Activated naive CD8-positive, alpha-beta T cell treated with anti-CD3 and anti-CD28 coated beads, Interleukin-2, amount 50 U/mL, for 24 hours (primary cell): ENCODE results near the gene ING4.
A peak's percentile ranks its signal among the peaks of the same experiment; 100 is the strongest.

ENCODE experiments used
- ATAC-seq: fragments of 150-1000 bp; cut with Tn5 transposase; one replicate; pipeline ENCODE4 v1.10.0; 2021
- DNase-seq: peaks from one replicate; pipeline ENCODE4 v3.0.0; 2021
- H3K27ac Mint-ChIP-seq: one replicate; pipeline ENCODE4 v1.8.0; 2021; ENCODE audit warnings: mild to moderate bottlenecking, mixed read lengths
- H3K27me3 Mint-ChIP-seq: one replicate; pipeline ENCODE4 v1.8.0; 2021; ENCODE audit warnings: mixed read lengths
- H3K36me3 Mint-ChIP-seq: one replicate; pipeline ENCODE4 v1.8.0; 2021; ENCODE audit warnings: low read depth, mixed read lengths
- H3K4me1 Mint-ChIP-seq: one replicate; pipeline ENCODE4 v1.8.0; 2021; ENCODE audit warnings: mixed read lengths
- H3K4me3 Mint-ChIP-seq: one replicate; pipeline ENCODE4 v1.8.0; 2021; ENCODE audit warnings: mild to moderate bottlenecking, moderate library complexity, mixed read lengths
- H3K9me3 Mint-ChIP-seq: one replicate; pipeline ENCODE4 v1.8.0; 2021; ENCODE audit warnings: mixed read lengths

ING4 gene

GRCh38 chr12:6612247-6612646 is 50.7 kb downstream of the ING4 start:
- H3K27me3 Mint-ChIP-seq: no peaks in the 10 kb centered on the region
- H3K27ac Mint-ChIP-seq: peak overlapping the region; percentile 31
- ATAC-seq (no peak), DNase-seq (no peak)
- peaks cover 42% of the 10 kb centered on the region for H3K4me1 Mint-ChIP-seq
- H3K36me3 Mint-ChIP-seq: no peaks in the 10 kb centered on the region
- H3K4me3 Mint-ChIP-seq: no peak overlapping the region
- H3K9me3 Mint-ChIP-seq: no peaks in the 10 kb centered on the region

- H3K36me3 Mint-ChIP-seq: peaks cover 18% of the 10 kb centered on the region
- ATAC-seq (no peak), DNase-seq (no peak)
- H3K4me1 Mint-ChIP-seq: peaks cover 50% of the 10 kb centered on the region
- no peak overlapping the region for H3K27ac Mint-ChIP-seq
- no peak overlapping the region for H3K4me3 Mint-ChIP-seq
- H3K27me3 Mint-ChIP-seq: no peaks in the 10 kb centered on the region
- no peaks in the 10 kb centered on the region for H3K9me3 Mint-ChIP-seq
These were observed 54.2 kb downstream of the ING4 start for GRCh38 chr12:6608592-6609281.

- Mint-ChIP-seq H3K36me3 (peaks cover 25% of the 10 kb centered on the region), H3K4me3 (no peak overlapping the region), H3K4me1 (peaks cover 52% of the 10 kb centered on the region), H3K9me3 (no peaks in the 10 kb centered on the region), H3K27me3 (no peaks in the 10 kb centered on the region), H3K27ac (no peak overlapping the region)
- ATAC-seq (peak; percentile 51), DNase-seq (peak; percentile 70)
These were observed 54.9 kb downstream of the ING4 start for GRCh38 chr12:6607751-6608591.

GRCh38 chr12:6606331-6607131 is 56.4 kb downstream of the ING4 start:
- Mint-ChIP-seq H3K4me1 (peaks cover 52% of the 10 kb centered on the region), H3K4me3 (no peak overlapping the region)

GRCh38 chr12:6605421-6606330 is 57.2 kb downstream of the ING4 start:
- H3K4me3 Mint-ChIP-seq: no peak overlapping the region
- no peaks in the 10 kb centered on the region for H3K27me3 Mint-ChIP-seq
- H3K36me3 Mint-ChIP-seq: peaks cover 47% of the 10 kb centered on the region
- peaks cover 44% of the 10 kb centered on the region for H3K4me1 Mint-ChIP-seq
- H3K9me3 Mint-ChIP-seq: no peaks in the 10 kb centered on the region
- no peak for DNase-seq
- peak; percentile 42 for ATAC-seq
- peak overlapping the region; percentile 85 for H3K27ac Mint-ChIP-seq

More at GRCh38 chr12:6606331-6607131, 56.4 kb downstream of the ING4 start:
- Mint-ChIP-seq H3K9me3 (no peaks in the 10 kb centered on the region), H3K36me3 (peaks cover 39% of the 10 kb centered on the region), H3K27ac (peak overlapping the region; percentile 85), H3K27me3 (no peaks in the 10 kb centered on the region)
- ATAC-seq (peak; percentile 14), DNase-seq (peak; percentile 73)

- Mint-ChIP-seq H3K9me3 (no peaks in the 10 kb centered on the region), H3K27ac (peak overlapping the region; percentile 85), H3K36me3 (peaks cover 60% of the 10 kb centered on the region), H3K4me3 (no peak overlapping the region), H3K4me1 (peaks cover 41% of the 10 kb centered on the region), H3K27me3 (no peaks in the 10 kb centered on the region)
- ATAC-seq: no peak
- DNase-seq: no peak
These were observed 58.5 kb downstream of the ING4 start for GRCh38 chr12:6604259-6605029.

GRCh38 chr12:6603095-6603567 is 59.8 kb downstream of the ING4 start:
- Mint-ChIP-seq H3K27me3 (no peaks in the 10 kb centered on the region), H3K9me3 (no peaks in the 10 kb centered on the region), H3K4me3 (no peak overlapping the region), H3K4me1 (peaks cover 41% of the 10 kb centered on the region), H3K27ac (peak overlapping the region; percentile 85), H3K36me3 (peaks cover 66% of the 10 kb centered on the region)
- no peak for DNase-seq
- no peak for ATAC-seq

GRCh38 chr12:6602526-6602925 is 60.4 kb downstream of the ING4 start:
- ATAC-seq: no peak
- Mint-ChIP-seq H3K4me3 (no peak overlapping the region), H3K36me3 (peaks cover 72% of the 10 kb centered on the region), H3K9me3 (no peaks in the 10 kb centered on the region), H3K27me3 (no peaks in the 10 kb centered on the region), H3K4me1 (peaks cover 41% of the 10 kb centered on the region), H3K27ac (peak overlapping the region; percentile 85)
- DNase-seq: no peak
